Activated effector memory CD4-positive, alpha-beta T cell treated with Interleukin-2 at 50 U/mL for 16 hours (primary cell): ENCODE data around the gene TREH.

Source experiments
- DNase-seq: peaks from one replicate; pipeline ENCODE4 v3.0.0-alpha.2; 2020

Gene TREH

DNA sequence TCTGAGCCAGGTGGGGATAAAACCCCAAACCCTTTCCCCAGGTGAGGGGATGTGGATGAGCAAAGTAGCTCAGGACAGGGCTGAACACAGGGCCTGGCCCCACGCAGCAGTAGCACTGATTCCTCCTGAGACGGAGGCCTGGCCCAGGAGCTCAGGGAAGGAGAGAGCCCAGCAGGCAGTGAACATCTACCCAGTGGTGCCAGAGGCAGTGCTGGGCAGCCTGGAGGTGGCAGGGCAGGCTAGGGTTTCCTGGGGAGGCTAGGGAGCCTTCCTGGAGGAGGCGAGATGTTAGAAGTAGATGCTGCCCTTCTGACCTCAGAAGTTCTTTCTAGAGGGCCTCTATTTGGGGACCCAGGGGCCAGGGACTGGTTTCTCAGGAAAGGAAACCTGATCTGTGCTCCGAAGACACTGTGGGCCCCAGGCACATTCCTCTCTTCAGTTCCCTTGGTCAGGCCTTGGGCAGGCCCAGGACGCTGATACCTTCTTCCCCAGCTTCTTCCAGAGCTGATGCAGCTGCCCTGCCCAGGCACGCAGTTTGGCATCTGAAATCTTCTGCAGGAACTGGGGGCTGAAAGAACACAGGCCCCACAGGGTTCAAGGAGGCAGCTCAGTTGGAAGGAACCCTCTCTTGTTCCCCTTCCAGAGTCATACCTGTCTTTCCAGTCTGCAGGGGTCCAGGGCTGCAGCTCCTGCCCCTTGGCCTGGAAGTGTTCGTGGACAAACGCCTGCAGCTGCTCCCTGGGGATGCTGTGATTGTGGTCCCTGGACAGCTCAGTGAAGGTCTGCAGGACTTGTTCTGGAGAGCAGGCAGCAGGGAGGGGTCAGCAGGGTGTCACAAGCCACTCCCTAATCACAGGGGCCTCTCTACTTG is 16.8 kb downstream of the TREH start:
- no peak for DNase-seq

DNA sequence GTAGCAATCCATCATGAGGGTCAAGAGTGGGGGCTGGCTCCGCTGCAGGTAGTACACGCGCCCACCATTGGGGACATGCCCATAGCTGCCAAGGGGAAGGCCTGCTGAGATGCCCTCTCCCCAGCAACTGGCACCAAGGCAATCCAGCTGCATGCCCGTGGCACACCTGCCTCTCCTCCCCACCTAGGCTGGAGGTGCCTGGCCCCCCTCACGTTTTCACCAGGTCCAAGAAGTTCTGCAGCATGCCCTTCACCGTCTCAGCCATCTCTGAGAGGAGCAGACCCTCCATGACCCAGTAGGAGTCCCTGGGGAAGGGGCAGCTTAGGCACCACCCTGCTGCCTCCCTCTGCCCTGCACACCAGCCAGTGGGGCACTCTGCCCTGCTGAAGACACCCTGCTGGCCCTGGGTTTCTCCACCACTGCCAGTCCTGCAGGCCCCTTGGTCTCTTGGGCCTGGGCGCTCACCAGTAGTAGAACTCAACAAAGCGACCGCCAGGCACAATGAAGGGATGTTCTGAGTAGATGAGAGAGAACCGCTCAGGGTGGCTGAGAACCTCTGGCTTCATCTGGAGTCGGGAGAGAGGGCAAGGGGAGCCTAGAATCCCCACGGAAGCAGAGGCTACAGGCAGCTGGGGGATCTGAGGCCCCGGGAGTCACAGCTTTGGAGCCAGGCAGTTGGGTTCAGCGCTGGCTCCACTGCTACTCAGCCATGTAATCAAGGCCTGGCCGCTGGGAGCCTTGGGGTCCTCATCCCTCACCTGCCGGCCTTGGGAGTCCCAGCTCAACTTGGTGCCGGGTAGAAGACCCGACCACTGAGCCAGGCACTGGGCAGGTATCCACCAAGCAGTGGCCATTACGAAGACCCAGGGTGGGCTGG is 17.8 kb downstream of the TREH start:
- DNase-seq = no peak

GRCh38 chr11:118660681-118661424 is 18.6 kb downstream of the TREH start:
- DNase-seq = no peak

DNA sequence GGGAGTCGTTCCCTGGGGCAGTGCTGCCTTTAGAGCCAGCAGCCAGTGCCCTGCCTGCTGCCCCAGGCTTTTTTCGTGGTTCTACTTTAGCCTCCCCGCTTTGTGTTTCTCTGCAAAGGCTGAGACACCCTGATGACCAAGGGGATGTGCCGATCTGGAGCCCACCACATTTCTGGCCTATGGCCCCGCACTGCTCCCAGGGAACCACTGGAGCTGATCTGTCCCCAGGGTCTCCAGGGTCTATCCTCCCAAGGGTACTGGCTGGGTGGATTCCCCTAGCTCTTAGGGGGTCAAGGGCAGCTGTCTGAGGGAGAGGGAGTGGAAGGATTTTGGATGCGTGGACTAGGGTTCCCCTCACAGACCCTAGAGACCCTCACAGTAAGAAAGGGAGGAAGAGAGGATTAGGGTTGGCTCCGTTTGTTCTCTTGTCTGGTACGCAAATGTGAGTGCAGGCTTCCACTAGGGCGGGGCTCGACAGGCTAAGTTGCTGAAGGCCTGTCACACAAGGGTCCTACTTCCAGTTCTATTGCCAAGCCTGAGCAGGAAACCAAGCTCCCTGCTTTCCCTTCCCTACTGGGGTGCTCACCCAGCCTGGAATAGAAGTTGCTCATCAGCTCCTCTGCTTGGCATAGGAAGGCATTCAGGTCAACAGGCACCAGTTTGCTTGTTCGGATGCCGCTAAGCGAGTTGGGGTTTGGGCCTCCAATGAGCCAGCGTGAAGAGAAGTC is 19.3 kb downstream of the TREH start:
- DNase-seq = no peak

GRCh38 chr11:118659314-118659952 is 20.0 kb downstream of the TREH start:
- DNase-seq = peak; percentile 74

DNA sequence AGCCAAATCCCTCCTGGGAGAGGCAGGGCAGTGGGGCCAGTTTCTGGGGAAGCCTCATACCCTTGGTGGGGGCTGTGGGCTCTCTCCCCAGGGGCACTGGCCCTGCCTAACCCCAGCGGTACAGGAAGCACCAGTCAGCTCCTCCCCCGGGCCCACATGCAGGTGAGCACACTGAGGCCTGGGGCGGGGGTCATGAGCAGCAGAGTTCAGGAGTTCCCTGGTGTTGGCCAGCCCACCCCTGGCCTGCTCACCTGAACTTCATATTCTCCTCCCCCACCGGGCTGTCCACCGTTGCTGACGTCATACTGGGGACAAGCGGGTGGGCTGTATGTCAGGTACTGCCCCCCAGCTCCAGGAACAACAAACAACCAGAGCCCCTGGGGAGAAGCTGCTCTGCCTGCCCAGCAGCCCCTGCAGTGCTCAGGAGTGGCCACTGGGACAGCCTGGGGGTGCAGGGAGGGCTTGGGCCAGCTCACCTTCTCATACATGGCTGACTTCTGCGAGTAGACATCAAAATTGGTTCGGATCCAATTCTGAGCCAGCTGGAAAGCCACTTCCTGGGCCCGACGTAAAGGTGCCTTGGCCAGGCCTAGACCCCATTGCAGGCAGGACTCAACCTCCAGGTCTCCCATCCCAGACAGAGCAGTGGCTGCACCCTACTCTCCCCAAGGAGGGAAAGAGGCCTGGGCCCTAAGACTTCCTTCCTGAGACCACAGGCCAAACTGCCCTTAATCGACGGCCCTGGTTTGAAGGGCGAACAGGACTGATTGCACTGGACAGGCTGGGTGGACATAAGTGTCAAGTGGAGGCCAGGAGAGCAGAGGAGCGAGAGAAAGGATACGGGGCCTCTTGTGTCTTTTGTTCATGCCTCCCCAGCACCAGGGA is 20.8 kb downstream of the TREH start:
- no peak for DNase-seq

- DNase-seq = no peak
Observed at GRCh38 chr11:118657709-118658428, 21.6 kb downstream of the TREH start.

GRCh38 chr11:118657238-118657637 is 22.2 kb downstream of the TREH start:
- DNase-seq = no peak

- DNase-seq = no peak
Observed at GRCh38 chr11:118656563-118657165, 22.8 kb downstream of the TREH start.

- DNase-seq = no peak
Observed at GRCh38 chr11:118655486-118656190, 23.8 kb downstream of the TREH start.

- DNase-seq = no peak
Observed at GRCh38 chr11:118653684-118654390, 25.6 kb downstream of the TREH start.

DNA sequence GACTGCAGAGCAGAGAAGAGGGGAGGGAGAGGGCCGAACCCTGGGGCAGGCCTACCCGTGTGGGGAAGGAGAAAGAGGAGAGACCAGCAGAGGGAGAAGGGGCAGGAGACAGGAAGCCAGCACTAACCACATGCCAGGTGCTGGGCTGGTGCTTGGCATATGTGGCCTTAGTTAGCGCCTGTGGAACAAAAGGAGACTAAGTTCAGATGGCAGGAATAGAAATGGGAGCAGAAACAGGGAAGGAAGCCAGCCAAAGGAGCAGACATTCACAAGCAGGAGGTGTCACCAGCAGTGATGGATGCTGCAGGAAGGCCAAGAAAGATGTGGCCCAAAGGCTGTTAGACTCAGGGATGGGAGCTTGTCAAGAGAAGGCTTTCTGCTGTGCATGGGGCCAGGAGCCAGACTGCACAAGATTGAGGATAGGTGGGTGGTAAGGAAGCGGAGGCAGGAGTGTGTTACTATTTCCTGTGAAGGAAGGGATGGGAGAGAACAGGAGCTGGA is 26.7 kb downstream of the TREH start:
- no peak for DNase-seq

GRCh38 chr11:118651820-118652219 is 27.6 kb downstream of the TREH start:
- DNase-seq = no peak

GRCh38 chr11:118650366-118650765 is 29.1 kb downstream of the TREH start:
- no peak for DNase-seq

DNA sequence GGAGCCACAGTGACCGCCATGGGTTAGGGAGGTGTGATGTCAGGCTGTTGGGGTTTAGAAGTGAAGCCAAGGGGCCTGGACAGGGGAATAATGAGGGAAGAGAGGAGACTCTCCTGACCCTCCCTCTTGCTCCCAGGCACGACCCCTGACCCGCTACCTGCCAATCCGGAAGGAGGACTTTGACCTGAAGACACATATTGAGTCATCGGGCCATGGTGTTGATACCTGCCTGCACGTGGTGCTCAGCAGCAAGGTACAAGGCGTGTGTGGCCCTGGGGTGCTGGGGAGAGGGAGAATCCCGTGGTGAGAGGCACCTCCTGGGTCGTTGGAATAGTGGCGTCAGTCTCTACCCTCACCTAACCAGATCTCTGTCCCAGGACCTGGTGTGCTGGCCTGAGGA is 29.5 kb downstream of the TREH start:
- no peak for DNase-seq

DNA sequence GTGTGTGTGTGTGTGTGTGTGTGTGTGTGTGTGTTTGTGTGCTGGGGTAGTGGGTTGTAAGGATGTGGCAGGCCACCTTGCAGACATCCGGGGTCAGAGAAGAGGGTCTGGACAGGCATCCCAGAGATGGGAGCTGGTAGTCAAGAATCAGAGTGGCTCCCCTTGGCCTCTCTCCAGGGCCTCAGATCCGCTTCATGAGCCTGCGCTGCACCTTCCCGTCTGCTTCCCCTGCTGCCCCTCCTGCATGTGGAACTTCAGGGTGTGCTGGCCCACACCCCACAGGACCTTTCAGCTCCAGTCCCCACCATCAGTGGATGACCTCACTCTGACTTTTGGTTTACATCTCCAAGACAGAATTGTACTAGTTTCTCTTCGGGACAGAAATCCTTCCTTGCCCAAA is 31.2 kb downstream of the TREH start:
- no peak for DNase-seq

DNA sequence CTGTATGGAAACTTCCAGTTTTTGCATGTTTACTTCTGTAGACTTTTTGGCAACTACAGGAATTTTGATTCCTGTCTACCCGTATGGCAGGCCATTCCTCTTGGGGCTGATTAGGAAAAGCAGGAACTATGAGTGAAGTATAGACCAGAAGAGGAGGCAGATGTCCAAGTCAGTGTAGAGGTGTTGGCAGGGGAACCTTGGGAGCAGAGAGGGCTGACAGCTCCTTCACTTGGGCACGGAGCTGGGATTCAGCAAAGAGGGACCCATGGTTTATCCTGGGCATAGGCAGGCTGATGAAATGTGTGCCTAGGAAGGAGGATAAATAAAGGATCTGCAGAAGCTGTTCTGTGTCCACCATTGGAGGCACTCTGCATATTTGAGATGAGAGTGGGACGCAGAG is 33.1 kb downstream of the TREH start:
- DNase-seq = no peak

GRCh38 chr11:118645066-118645715 is 34.3 kb downstream of the TREH start:
- DNase-seq = no peak
